ENCODE measurements around the gene LMO2.

Gene LMO2

GRCh38 chr11:33930317-33931021 is 38.6 kb upstream of the LMO2 start:
- no peak overlapping the region for H3K4me2 ChIP-seq (ENCODE audit: low read depth, low read length)
- no peak for TF ChIP-seq EZH2 (optimal IDR thresholded peaks at IDR 0.05; ENCODE audit: low read depth, low read length)
- TF ChIP-seq EZH2phosphoT487 (IDR thresholded peaks at IDR 0.05; ENCODE audit: low read length): no peak
- no peak for TF ChIP-seq CTCF (IDR thresholded peaks at IDR 0.05; ENCODE audit: low read length)

GRCh38 chr11:33928564-33928963 is 36.7 kb upstream of the LMO2 start:
- no peaks in the 10 kb centered on the region for H3K79me2 ChIP-seq (ENCODE audit: low read length)
- no peak for TF ChIP-seq EZH2phosphoT487 (IDR thresholded peaks at IDR 0.05; ENCODE audit: low read length)
- no peak for TF ChIP-seq CTCF (IDR thresholded peaks at IDR 0.05; ENCODE audit: low read length)
- no peak for TF ChIP-seq EZH2 (optimal IDR thresholded peaks at IDR 0.05; ENCODE audit: low read depth, low read length)
- H3K9me3 ChIP-seq (replicated peaks; ENCODE audit: insufficient read depth, low read length): no peaks in the 10 kb centered on the region
- H3K4me1 ChIP-seq (ENCODE audit: low read length): no peaks in the 10 kb centered on the region
- no peak overlapping the region for H3K4me2 ChIP-seq (ENCODE audit: low read depth, low read length)
- no peaks in the 10 kb centered on the region for H3F3A ChIP-seq (ENCODE audit: insufficient read depth, low read length)
- H4K20me1 ChIP-seq (ENCODE audit: insufficient read depth, low read length): no peaks in the 10 kb centered on the region
- H3K9me2 ChIP-seq (replicated peaks; ENCODE audit: insufficient read depth, low read length): no peaks in the 10 kb centered on the region
- no peak for DNase-seq
- no peak overlapping the region for H2AFZ ChIP-seq (ENCODE audit: low read length)
- no peak overlapping the region for H3K4me3 ChIP-seq (ENCODE audit: low read length)
- H3K27ac ChIP-seq (ENCODE audit: low read length): no peak overlapping the region
- H3K27me3 ChIP-seq (replicated peaks; ENCODE audit: insufficient read depth, low read length): no peaks in the 10 kb centered on the region
- no peak overlapping the region for H3K9ac ChIP-seq (ENCODE audit: low read length)
- H3K36me3 ChIP-seq (replicated peaks; ENCODE audit: insufficient read depth, low read length): no peaks in the 10 kb centered on the region

More at GRCh38 chr11:33930317-33931021, 38.6 kb upstream of the LMO2 start:
- Histone ChIP-seq H3K9me3 (replicated peaks; ENCODE audit: insufficient read depth, low read length) (no peaks in the 10 kb centered on the region), H3K79me2 (ENCODE audit: low read length) (no peaks in the 10 kb centered on the region), H3K36me3 (replicated peaks; ENCODE audit: insufficient read depth, low read length) (no peaks in the 10 kb centered on the region), H3K9me2 (replicated peaks; ENCODE audit: insufficient read depth, low read length) (no peaks in the 10 kb centered on the region), H3F3A (ENCODE audit: insufficient read depth, low read length) (no peaks in the 10 kb centered on the region), H3K4me3 (ENCODE audit: low read length) (no peak overlapping the region), H3K27ac (ENCODE audit: low read length) (no peak overlapping the region), H3K4me1 (ENCODE audit: low read length) (no peaks in the 10 kb centered on the region), H4K20me1 (ENCODE audit: insufficient read depth, low read length) (no peaks in the 10 kb centered on the region), H3K27me3 (replicated peaks; ENCODE audit: insufficient read depth, low read length) (no peaks in the 10 kb centered on the region), H3K9ac (ENCODE audit: low read length) (no peak overlapping the region), H2AFZ (ENCODE audit: low read length) (no peak overlapping the region)
- DNase-seq: no peak

- Histone ChIP-seq H3K4me3 (ENCODE audit: low read length) (no peak overlapping the region), H3K9me3 (replicated peaks; ENCODE audit: insufficient read depth, low read length) (no peaks in the 10 kb centered on the region), H3K79me2 (ENCODE audit: low read length) (no peaks in the 10 kb centered on the region), H3K4me2 (ENCODE audit: low read depth, low read length) (no peak overlapping the region), H3K27me3 (replicated peaks; ENCODE audit: insufficient read depth, low read length) (no peaks in the 10 kb centered on the region), H4K20me1 (ENCODE audit: insufficient read depth, low read length) (no peaks in the 10 kb centered on the region), H2AFZ (ENCODE audit: low read length) (no peak overlapping the region), H3K9ac (ENCODE audit: low read length) (no peak overlapping the region), H3K9me2 (replicated peaks; ENCODE audit: insufficient read depth, low read length) (no peaks in the 10 kb centered on the region), H3K36me3 (replicated peaks; ENCODE audit: insufficient read depth, low read length) (no peaks in the 10 kb centered on the region), H3K4me1 (ENCODE audit: low read length) (no peaks in the 10 kb centered on the region), H3F3A (ENCODE audit: insufficient read depth, low read length) (no peaks in the 10 kb centered on the region), H3K27ac (ENCODE audit: low read length) (no peak overlapping the region)
- no peak for DNase-seq
- TF ChIP-seq CTCF (IDR thresholded peaks at IDR 0.05; ENCODE audit: low read length) (no peak), EZH2phosphoT487 (IDR thresholded peaks at IDR 0.05; ENCODE audit: low read length) (no peak), EZH2 (optimal IDR thresholded peaks at IDR 0.05; ENCODE audit: low read depth, low read length) (no peak)
Observed at GRCh38 chr11:33926671-33927552, 35.0 kb upstream of the LMO2 start.

All from MM.1S (cell line).